Frontal cortex (tissue), 4 donors: ENCODE results near the gene RMI2. TPM values are rescaled to one million over a fixed set of nuclear protein-coding genes. Genes with fewer than 3 reads are reported as not detected.
A peak's percentile ranks its signal among the peaks of the same experiment; 100 is the strongest.

Experiments used
- DNase-seq, 2 donors: peaks; one replicate each; pipeline ENCODE4 v3.0.0; 2012; ENCODE audit warnings: low spot score in 2 of 2
- FAIRE-seq: peaks from 2 replicates; lab custom pipeline; 2012; peaks lifted over from hg19 to GRCh38; lab: Jason Lieb, UNC
- small RNA-seq: library from RNA; depleted of rRNA; stranded (forward); fragments of <200 nt; gene quantifications from one replicate; pipeline ENCODE3, GENCODE V24; 2014
- total RNA-seq: library from RNA; depleted of rRNA; stranded (reverse); fragments of >200 nt; gene quantifications from one replicate; pipeline ENCODE4 v1.2.3, GENCODE V29; 2014
- donor health status: control.
- donor health status: control.
- donor health status: control.

The RMI2 gene
- total RNA-seq, 1 donor from 2014 or later: 4.5 TPM

DNA sequence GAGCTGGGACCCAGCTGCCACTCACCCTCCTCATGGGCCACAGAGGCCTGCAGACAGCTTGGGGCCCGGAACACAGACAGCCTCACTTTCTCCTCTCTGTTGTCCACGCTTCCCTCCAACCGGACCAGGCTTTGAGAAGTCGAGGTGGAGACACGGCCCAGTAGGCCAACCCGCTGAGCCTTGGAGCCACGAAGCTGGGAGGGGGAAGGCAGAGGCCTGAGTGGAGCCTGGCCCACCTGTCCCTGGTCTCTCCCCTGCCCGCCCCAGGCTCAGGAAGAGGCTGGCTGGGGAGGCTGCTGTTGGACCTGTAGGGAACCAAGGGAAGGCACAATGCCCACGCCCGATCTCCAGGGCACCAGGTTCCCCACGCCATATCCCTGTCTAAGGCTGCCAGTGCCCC, 48.1 kb downstream of the RMI2 start:
- no peak for DNase-seq
- FAIRE-seq: no peak

DNA sequence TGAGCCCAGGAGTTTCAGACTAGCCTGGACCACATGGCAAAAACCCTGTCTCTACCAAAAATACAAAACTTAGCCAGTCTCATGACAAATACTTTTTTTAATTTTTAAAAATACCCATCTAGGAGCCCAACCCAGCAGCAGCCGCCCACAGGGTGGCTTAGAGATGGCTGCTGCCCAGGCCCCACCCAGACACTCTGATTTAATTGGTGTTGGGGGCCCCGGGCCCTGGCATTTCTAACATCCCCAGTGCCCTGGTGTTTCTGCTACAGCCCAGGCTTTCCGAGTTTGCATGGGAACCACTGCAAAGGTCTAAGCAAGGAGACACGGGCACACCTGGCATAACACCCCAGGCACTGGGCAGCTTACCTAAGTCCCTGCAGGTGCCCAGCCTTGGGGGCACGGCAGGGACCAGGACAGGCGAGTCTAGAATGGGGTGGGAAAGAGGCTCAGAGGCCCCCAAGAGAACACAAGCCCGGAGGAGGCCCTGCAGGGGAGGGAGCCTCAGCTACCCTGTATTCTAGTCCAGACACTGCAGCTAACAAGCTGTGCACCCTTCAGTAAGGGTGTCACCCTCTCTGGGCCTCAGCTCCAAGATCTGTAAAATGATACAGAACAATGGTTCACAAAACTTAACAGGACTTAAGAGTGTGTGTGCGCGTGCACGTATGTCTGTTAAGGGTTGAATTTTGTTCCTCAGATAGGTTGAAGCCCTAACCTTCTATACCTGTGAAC, 48.8 kb downstream of the RMI2 start:
- FAIRE-seq (no peak), DNase-seq (no peak)

DNA sequence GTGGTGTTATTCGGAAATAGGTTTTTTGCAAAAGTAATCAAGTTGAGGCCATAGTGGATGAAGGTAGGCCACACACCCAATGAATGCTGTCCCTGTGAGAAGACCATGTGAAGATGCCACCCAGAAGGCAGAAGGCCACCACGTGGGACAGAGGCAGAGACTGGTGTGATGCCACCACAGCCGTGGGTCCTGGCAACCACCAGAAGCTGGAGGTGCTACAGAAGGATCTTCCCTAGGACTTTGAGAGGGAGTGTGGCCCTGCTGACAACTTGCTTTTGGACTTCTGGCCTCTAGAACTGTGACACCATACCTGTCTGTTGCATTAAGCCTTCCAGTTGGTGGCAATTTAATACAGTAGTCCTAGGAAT, 49.3 kb downstream of the RMI2 start:
- FAIRE-seq (no peak), DNase-seq (no peak)

DNA sequence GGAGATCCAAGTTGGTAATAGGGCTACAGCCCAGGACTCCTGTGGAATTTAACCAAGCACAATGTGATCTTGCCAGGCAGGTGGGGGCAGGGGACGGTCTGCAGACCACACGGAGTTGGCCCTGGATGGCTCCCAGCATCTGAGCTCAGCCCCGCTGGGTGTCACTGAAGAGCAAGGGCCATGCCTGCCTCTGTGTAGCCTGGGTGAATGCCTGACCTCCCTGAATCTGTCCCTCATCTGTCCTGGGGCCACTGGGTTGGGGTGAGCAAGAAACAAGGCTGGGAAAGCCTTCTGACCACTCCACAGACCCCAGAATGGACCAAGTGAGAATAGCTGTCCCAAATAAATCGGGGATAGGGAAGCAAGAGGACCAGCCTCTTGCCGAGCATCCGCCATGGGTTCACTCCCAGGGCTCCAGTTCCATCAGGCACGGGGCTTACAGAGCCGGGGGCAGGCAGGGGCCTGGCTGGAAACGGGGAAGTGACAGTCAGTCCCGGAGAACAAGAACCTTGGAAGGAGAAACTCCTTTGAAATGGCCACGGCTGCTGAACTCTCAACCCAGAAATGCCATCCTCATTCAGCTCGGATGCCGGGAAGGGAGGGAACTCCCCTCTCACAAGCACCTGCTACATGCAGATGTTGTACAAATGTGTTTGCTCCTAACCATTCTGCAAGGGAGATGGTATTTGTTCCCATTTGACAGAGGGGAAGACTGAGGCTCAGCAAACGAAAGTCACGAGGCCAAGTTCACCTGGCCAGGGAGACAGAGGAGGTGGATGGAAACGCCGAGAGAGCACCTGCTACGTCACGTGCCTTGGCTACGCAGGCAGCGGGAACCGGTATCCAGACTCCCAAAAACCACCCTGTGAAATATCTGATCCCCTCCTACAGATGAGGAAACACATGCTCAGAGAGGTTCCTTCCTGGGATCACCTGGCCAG, 50.0 kb downstream of the RMI2 start:
- DNase-seq (no peak), FAIRE-seq (no peak)

DNA sequence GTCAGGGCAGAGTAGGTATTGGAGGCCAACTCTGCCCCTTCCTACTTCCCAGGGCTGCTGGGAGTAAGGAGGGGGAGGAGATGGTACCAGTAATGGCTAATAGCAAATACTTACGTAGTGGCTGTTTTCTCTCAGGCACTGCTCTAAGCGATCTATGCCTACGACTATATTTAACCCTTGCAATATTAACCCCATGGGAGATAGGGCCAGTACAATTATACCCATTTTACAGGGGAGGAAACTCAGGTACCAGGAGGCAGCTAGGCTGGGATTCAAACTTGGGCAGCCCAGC, 50.6 kb downstream of the RMI2 start:
- no peak for DNase-seq
- FAIRE-seq: no peak

DNA sequence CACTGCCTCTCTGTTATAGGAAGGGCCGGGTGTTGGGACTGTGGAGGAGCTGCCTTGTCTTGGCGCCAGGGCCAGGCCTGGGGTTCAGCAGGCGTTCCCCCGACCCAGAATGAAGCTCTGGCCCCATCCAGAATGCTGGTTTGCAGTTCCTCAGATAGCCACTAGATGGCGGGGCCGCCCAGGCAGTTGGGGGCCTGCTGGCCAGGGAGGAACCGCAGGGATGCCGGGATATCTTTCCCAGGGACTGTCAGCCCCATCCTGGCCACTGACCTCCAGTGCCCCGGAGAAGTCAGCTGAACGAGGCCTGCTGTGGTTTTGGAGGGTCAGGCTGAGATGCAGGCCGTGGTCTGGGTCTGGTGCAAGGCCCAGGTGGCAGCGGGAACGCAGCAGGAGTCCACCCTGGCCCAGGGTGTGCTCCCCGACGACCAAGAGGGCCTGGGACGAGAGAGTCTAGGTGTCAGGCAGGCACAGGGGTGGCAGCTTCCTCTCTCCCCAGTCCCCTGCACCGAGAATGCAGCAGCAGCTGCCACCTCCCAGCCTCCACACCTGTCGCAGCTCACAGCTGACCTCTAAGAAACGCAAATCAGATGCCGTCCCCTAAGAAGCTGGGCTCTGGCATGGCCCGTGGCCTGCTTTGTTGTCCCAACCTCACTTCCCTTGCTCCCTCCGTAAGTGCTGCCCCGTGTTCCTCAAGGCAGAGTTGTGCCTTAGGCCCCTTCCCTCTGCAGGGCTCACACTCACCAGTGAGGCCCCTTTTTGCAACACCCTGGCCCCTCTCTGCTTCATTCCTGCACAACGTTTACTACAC, 51.2 kb downstream of the RMI2 start:
- DNase-seq (peak; percentile 85 to 95), FAIRE-seq (no peak)

DNA sequence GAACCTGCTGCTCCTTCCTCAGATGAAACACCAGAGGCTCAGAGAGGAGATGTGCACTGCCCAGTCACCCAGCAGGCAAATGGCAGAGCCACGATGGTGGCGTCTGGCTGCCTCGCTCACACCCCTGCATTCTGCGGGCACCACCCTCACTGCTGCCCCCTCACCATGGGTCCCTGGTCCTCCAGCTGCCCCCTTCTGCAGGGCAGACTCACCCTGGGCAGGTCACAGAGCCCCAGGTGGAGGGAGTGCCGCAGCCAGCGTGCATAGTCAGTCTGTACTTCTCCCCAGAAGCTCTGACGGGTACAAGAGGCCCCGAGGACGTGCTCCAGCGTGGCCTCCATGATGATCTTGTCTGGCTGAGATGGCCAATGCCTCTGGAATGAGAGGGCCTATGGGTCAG, 52.9 kb downstream of the RMI2 start:
- FAIRE-seq (no peak), DNase-seq (no peak)

DNA sequence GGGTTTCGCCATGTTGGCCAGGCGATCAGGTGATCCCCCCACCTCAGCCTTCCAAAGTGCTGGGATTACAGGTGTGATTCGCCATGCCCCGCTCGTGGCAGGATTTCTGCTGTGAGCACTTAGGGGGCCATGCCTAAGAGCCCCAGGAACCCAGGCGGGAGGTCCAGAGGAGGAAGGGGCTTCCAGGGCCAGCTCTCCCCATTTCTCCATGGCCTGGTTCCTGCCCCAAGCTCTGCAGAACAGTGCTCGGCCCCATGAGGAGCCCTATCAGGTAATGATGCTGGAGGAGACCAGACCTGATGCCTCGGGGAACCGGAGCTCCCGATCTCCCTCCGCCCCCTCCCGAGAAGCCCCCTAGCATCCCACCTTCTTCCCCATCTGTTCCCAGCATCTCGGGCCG, 53.6 kb downstream of the RMI2 start:
- DNase-seq (no peak), FAIRE-seq (no peak)

DNA sequence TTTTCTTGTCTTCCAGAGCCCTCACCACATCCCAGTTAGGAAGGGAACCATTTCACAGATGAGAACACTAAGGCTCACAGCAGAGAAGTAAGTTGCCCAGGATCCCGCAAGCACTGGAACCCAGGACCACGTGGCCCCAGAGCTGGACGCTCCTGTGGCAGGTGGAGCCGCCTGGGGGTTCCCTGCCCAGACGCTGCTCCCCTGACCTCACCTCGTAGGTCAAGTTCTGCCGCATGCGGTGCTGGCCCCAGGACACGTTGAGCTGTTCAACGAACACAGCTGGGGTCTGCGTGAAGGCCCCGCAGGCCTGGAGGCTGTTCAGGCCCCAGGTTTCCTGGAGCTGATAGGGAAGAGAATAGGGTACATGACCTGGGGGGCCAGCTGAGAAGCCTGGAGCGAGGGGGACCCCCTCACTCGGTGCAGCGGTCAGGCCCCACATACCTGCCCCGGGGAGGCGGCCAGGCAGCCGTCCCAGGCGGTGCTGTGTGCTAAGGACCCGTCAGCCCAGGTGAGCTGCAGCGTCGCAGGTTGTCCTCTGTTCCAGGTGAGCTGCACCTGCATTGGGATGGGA, 54.1 kb downstream of the RMI2 start:
- no peak for FAIRE-seq
- DNase-seq: no peak

DNA sequence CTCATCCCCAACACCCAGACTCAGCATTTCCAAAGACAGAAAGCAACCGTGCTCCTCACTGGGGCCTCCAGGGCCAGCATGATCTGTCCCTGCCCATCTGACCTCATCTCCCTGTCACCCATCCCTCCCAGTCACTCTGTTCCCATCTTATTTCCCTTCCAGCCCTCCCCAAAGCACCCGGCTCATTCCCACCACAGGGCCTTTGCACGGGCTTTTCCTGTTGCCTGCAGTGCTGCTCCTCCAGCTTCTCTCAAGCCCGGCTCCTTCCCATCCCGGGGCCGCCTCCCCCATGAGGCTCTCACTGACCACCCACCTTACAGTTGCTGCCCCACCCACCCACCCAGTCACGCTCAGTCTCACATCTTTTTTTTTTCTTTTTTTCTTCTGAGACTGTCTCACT, 54.8 kb downstream of the RMI2 start:
- DNase-seq (no peak), FAIRE-seq (no peak)

Small RNAs within 50 kb of the gene (small RNA-seq; reads per million reads assigned to genes)
- gene AC099489.2: not detected
- not detected for gene MIR548H2
- not detected for gene RF00019

Other genes starting within 250 kb of the RMI2 start
- gene SOCS1, start 89.3 kb upstream of the RMI2 start, total RNA-seq: 0.82 TPM
- not detected for gene TNP2, start 76.1 kb upstream of the RMI2 start, total RNA-seq
- not detected for gene PRM3, start 71.8 kb upstream of the RMI2 start, total RNA-seq
- not detected for gene PRM2, start 69.0 kb upstream of the RMI2 start, total RNA-seq
- gene PRM1, start 64.1 kb upstream of the RMI2 start, total RNA-seq: not detected
- gene LITAF, start 241.5 kb downstream of the RMI2 start, total RNA-seq: 8.2 TPM